Stimulated activated CD8-positive, alpha-beta memory T cell treated with anti-CD3 and anti-CD28 coated beads, Interleukin-4, amount 100 ng/mL, for 48 hours (primary cell): ENCODE data around the gene ODAD3.
A peak's percentile ranks its signal among the peaks of the same experiment; 100 is the strongest.
"Not testable (repeated sequence)": the region's sequence is repeated elsewhere in the genome, so short reads cannot be mapped to it uniquely, and the experiment has no call there.

ENCODE experiments used
- DNase-seq: peaks from one replicate; pipeline ENCODE4 v3.0.0-alpha.2; 2020

ODAD3 gene

GRCh38 chr19:11435057-11435832 is at the start of gene ODAD3, which contains the start of gene PRKCSH:
Gene ODAD3 (minus strand): TSS chr19:11435121. CDS start chr19:11435016, 105 bp downstream.
Gene PRKCSH (plus strand): TSS chr19:11435635. CDS start chr19:11436118, 483 bp downstream.
- peak; percentile 99 for DNase-seq

GRCh38 chr19:11483366-11484111 is 48.6 kb upstream of the ODAD3 start:
- DNase-seq, result no peak

- DNase-seq, result peak; percentile 94
These were observed 47.6 kb upstream of the ODAD3 start for GRCh38 chr19:11482384-11483050.

GRCh38 chr19:11481534-11482383 is 46.8 kb upstream of the ODAD3 start:
- DNase-seq, result peak; percentile 90

GRCh38 chr19:11480715-11481533 is 46.0 kb upstream of the ODAD3 start, which contains the start of gene ELAVL3:
Gene ELAVL3 (minus strand): TSS chr19:11481046. CDS start chr19:11480608, 438 bp downstream.
- peak; percentile 33 for DNase-seq

GRCh38 chr19:11479898-11480714 is 45.2 kb upstream of the ODAD3 start:
- no peak for DNase-seq

GRCh38 chr19:11479090-11479897 is 44.4 kb upstream of the ODAD3 start:
- DNase-seq, result peak; percentile 72

GRCh38 chr19:11478167-11479089 is 43.5 kb upstream of the ODAD3 start:
- no peak for DNase-seq

GRCh38 chr19:11475861-11476260 is 40.9 kb upstream of the ODAD3 start:
- DNase-seq, result no peak

GRCh38 chr19:11475343-11475742 is 40.4 kb upstream of the ODAD3 start:
- DNase-seq, result not testable (repeated sequence)

- no peak for DNase-seq
These were observed 38.8 kb upstream of the ODAD3 start for GRCh38 chr19:11473725-11474124.

GRCh38 chr19:11468266-11468845 is 33.4 kb upstream of the ODAD3 start:
- DNase-seq, result not testable (repeated sequence)

GRCh38 chr19:11465600-11465999 is 30.7 kb upstream of the ODAD3 start:
- DNase-seq, result no peak

- no peak for DNase-seq
These were observed 29.7 kb upstream of the ODAD3 start for GRCh38 chr19:11464333-11465265.

GRCh38 chr19:11463391-11463790 is 28.5 kb upstream of the ODAD3 start:
- no peak for DNase-seq

GRCh38 chr19:11461453-11461852 is 26.5 kb upstream of the ODAD3 start:
- no peak for DNase-seq

GRCh38 chr19:11460207-11460606 is 25.3 kb upstream of the ODAD3 start:
- DNase-seq, result peak; percentile 34
